Smooth muscle cell (in vitro differentiated cells): ENCODE data around the gene PRR3. TPM values are rescaled to one million over a fixed set of nuclear protein-coding genes. Genes with fewer than 3 reads are reported as not detected.

ENCODE experiments used
- DNase-seq: peaks from one replicate; lab custom pipeline; 2025; ENCODE audit not compliant: unreplicated experiment; lab: John Stamatoyannopoulos, UW
- H2AFZ ChIP-seq: fragments of 200-600 bp; sonication (generic); 2 replicates; pipeline ENCODE4 v1.6.0; 2016; ENCODE audit warnings: antibody characterized with exemption, low read depth, mild to moderate bottlenecking
- H3F3A ChIP-seq: fragments of 200-600 bp; sonication (generic); 2 replicates; pipeline ENCODE4 v1.6.0; 2017; ENCODE audit warnings: antibody characterized with exemption, low read depth
- H3K27ac ChIP-seq: fragments of 200-600 bp; sonication (generic); 2 replicates; pipeline ENCODE4 v1.5.1; 2016; ENCODE audit warnings: low read depth, mild to moderate bottlenecking
- H3K27me3 ChIP-seq: fragments of 200-600 bp; sonication (generic); 2 replicates; pipeline ENCODE4 v1.6.1; 2016; ENCODE audit warnings: low read depth, mild to moderate bottlenecking
- H3K36me3 ChIP-seq: fragments of 200-600 bp; sonication (generic); 2 replicates; pipeline ENCODE4 v1.5.1; 2016; ENCODE audit warnings: low read depth
- H3K4me1 ChIP-seq: fragments of 200-600 bp; sonication (generic); 2 replicates; pipeline ENCODE4 v1.5.1; 2016; ENCODE audit warnings: low read depth
- H3K4me2 ChIP-seq: fragments of 200-600 bp; sonication (generic); 2 replicates; pipeline ENCODE4 v1.6.0; 2016; ENCODE audit warnings: mild to moderate bottlenecking
- H3K4me3 ChIP-seq: fragments of 200-600 bp; sonication (generic); 2 replicates; pipeline ENCODE4 v1.5.1; 2016; ENCODE audit warnings: mild to moderate bottlenecking
- H3K79me2 ChIP-seq: fragments of 200-600 bp; sonication (generic); 2 replicates; pipeline ENCODE4 v1.6.0; 2016; ENCODE audit warnings: low read depth, mild to moderate bottlenecking
- H3K9ac ChIP-seq: fragments of 200-600 bp; sonication (generic); 2 replicates; pipeline ENCODE4 v1.6.0; 2016; ENCODE audit warnings: low read depth
- H3K9me3 ChIP-seq: fragments of 200-600 bp; sonication (generic); replicated peaks from 2 replicates; pipeline ENCODE4 v1.5.1; 2016; ENCODE audit warnings: low read depth
- H4K20me1 ChIP-seq: fragments of 200-600 bp; sonication (generic); 2 replicates; pipeline ENCODE4 v1.6.0; 2016; ENCODE audit warnings: low read depth
- WGBS: methylation state at CpG from one replicate; pipeline ENCODE4 v1.1.7; 2016; ENCODE audit warnings: low lambda C conversion rate; 5-methylcytosine and 5-hydroxymethylcytosine counted together
- polyA plus RNA-seq: library from polyadenylated mRNA; unstranded; fragments of >200 nt; fragmentation: Nextera tagmentation; extraction: Ambion mirVana; gene quantifications from 2 replicates; pipeline ENCODE4 v1.2.1, GENCODE V29; 2016
- total RNA-seq: library from RNA; depleted of rRNA; stranded (reverse); fragments of >200 nt; gene quantifications from 2 replicates; pipeline ENCODE4 v1.2.3, GENCODE V29; 2014
- TF ChIP-seq, protein P1 (sequence below): fragments of 200-600 bp; sonication (generic); IDR thresholded peaks from 2 replicates; pipeline ENCODE4 v1.5.1; 2017; ENCODE audit warnings: borderline replicate concordance, mild to moderate bottlenecking, antibody characterized with exemption; ENCODE audit not compliant: insufficient read depth, poor library complexity, severe bottlenecking

PRR3 gene
- total and polyA plus RNA-seq, 2 experiments from 2014 or later: 13.1 to 29.4 TPM

DNA sequence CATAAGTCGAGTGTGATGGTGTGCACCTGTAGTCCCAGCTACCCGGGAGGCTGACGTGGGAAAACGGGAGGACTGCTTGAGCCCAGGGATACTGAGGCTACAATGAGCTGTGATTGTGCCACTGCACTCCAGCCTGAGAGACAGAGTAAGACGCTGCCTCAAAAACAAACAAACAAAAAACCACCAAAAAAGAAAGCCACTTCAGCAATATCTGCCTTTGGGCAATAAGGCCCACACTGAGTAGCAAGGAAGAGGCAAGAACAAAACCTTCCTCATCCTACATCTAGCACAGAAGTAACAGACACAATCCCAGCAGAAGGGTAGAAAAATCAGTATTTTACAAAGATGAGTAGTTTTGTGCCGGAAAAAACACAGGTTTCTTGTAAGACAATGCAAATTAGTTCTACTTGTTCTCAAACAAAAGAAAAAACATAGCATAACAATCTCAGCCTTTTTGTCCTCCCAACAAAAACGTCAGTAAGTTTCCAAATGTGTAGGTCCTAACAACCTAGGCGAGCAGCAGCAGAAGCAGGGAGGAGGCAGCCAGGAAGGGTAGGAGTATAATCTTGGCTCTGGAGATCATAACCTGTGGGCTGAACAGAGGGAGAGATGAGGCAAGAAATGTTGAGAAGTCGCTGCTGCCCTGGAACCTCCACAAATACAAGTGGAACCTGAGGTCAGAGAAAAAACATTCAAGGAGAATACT lies 54.2 kb downstream of the PRR3 start:
- Histone ChIP-seq H3K27ac (peak overlapping the region; percentile 95), H3K9ac (no peak overlapping the region), H4K20me1 (peaks cover 85% of the 10 kb centered on the region), H3K36me3 (peaks cover 15% of the 10 kb centered on the region), H3K9me3 (no peaks in the 10 kb centered on the region), H3K4me2 (no peak overlapping the region), H3K79me2 (peaks cover 21% of the 10 kb centered on the region), H3K4me1 (peaks cover 13% of the 10 kb centered on the region), H3F3A (peaks cover 42% of the 10 kb centered on the region), H3K27me3 (no peaks in the 10 kb centered on the region), H3K4me3 (no peak overlapping the region), H2AFZ (no peak overlapping the region)
- 83% methylated on average over 9 of the region's 9 CpGs for WGBS
- TF ChIP-seq, protein P1, sequence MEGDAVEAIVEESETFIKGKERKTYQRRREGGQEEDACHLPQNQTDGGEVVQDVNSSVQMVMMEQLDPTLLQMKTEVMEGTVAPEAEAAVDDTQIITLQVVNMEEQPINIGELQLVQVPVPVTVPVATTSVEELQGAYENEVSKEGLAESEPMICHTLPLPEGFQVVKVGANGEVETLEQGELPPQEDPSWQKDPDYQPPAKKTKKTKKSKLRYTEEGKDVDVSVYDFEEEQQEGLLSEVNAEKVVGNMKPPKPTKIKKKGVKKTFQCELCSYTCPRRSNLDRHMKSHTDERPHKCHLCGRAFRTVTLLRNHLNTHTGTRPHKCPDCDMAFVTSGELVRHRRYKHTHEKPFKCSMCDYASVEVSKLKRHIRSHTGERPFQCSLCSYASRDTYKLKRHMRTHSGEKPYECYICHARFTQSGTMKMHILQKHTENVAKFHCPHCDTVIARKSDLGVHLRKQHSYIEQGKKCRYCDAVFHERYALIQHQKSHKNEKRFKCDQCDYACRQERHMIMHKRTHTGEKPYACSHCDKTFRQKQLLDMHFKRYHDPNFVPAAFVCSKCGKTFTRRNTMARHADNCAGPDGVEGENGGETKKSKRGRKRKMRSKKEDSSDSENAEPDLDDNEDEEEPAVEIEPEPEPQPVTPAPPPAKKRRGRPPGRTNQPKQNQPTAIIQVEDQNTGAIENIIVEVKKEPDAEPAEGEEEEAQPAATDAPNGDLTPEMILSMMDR: no peak
- no peak for DNase-seq

- Histone ChIP-seq H4K20me1 (peaks cover 80% of the 10 kb centered on the region), H3K4me3 (no peak overlapping the region), H3K27me3 (no peaks in the 10 kb centered on the region), H3K9me3 (no peaks in the 10 kb centered on the region), H3K79me2 (peaks cover 21% of the 10 kb centered on the region), H3K36me3 (peaks cover 11% of the 10 kb centered on the region), H3K4me1 (peaks cover 13% of the 10 kb centered on the region), H2AFZ (no peak overlapping the region), H3F3A (peaks cover 42% of the 10 kb centered on the region), H3K4me2 (peak overlapping the region; percentile 32), H3K9ac (no peak overlapping the region), H3K27ac (peak overlapping the region; percentile 95)
- TF ChIP-seq, protein P1: no peak
- no peak for DNase-seq
- WGBS: 83% methylated on average over 2 of the region's 2 CpGs
These were observed 54.7 kb downstream of the PRR3 start for GRCh38 chr6:30611856-30612194.

- TF ChIP-seq, protein P1: peak; percentile 11
- no peaks in the 10 kb centered on the region for H3K9me3 ChIP-seq
- no peak overlapping the region for H3K9ac ChIP-seq
- peaks cover 39% of the 10 kb centered on the region for H3F3A ChIP-seq
- H3K27ac ChIP-seq: peak overlapping the region; percentile 95
- peaks cover 7% of the 10 kb centered on the region for H3K36me3 ChIP-seq
- no peak overlapping the region for H2AFZ ChIP-seq
- peaks cover 76% of the 10 kb centered on the region for H4K20me1 ChIP-seq
- DNase-seq: no peak
- H3K79me2 ChIP-seq: peaks cover 19% of the 10 kb centered on the region
- peaks cover 13% of the 10 kb centered on the region for H3K4me1 ChIP-seq
- H3K27me3 ChIP-seq: no peaks in the 10 kb centered on the region
- peak overlapping the region; percentile 32 for H3K4me2 ChIP-seq
- H3K4me3 ChIP-seq: no peak overlapping the region
- 96% methylated on average over 1 of the region's 1 CpG for WGBS
These were observed 55.1 kb downstream of the PRR3 start for GRCh38 chr6:30612213-30612612.
